ENCODE measurements around the gene KREMEN2. TPM values are rescaled to one million over a fixed set of nuclear protein-coding genes. Genes with fewer than 3 reads are reported as not detected.

The KREMEN2 gene
- total and polyA plus RNA-seq, 2 donors (not counting 3 experiments of a cell fraction or from before 2014, with no cell fraction given): not detected

GRCh38 chr16:2973605-2974318 lies 9.7 kb downstream of the KREMEN2 start:
- Histone ChIP-seq H3K79me2 (ENCODE audit: control insufficient read depth, insufficient read depth, low read length) (peaks cover 12% of the 10 kb centered on the region), H3K9me1 (replicated peaks; ENCODE audit: control insufficient read depth, extremely low read depth, insufficient read depth, low read length) (no peaks in the 10 kb centered on the region), H3K4me2 (ENCODE audit: insufficient read depth, low read length) (no peak overlapping the region), H3K4me1 (ENCODE audit: control insufficient read depth, extremely low read depth, insufficient read depth, low read length) (peaks cover 7% of the 10 kb centered on the region), H3K27ac (ENCODE audit: insufficient read depth, low read depth, low read length) (no peak overlapping the region), H3K9ac (replicated peaks; ENCODE audit: extremely low read depth, insufficient read depth, low read length) (no peak overlapping the region), H3K4me3 (replicated peaks in 1 of 3; ENCODE audit: insufficient read depth in 1 of 3, low read depth in 1 of 3, low read length in 3 of 3) (no peak overlapping the region), H3K27me3 (ENCODE audit: control insufficient read depth in 2 of 2, insufficient read depth in 2 of 2, low read length in 2 of 2) (no peaks in the 10 kb centered on the region), H4K20me1 (replicated peaks; ENCODE audit: control insufficient read depth, extremely low read depth, insufficient read depth, low read length) (no peaks in the 10 kb centered on the region), H3K9me3 (replicated peaks; ENCODE audit: control insufficient read depth, insufficient read depth, low read length) (no peaks in the 10 kb centered on the region), H3K36me3 (ENCODE audit: control insufficient read depth in 2 of 2, extremely low read depth in 1 of 2, insufficient read depth in 2 of 2, low read length in 2 of 2) (peaks cover 0 to 2% of the 10 kb centered on the region in 2 experiments), H2AFZ (ENCODE audit: low read depth, low read length) (no peak overlapping the region)
- no peak for DNase-seq (ENCODE audit: low read depth, low spot score)
- dilution Hi-C loops (cut with MboI; ENCODE audit: extremely low pct_ligation_motif_present, low sequenced_read_pairs): no loop called here
- intact Hi-C loops (cut with micrococcal nuclease): no loop called here
- CTCF ChIA-PET: no interaction called here
- no peak for FAIRE-seq
- POLR2A ChIA-PET: no interaction called here
- BruUV-seq (replicated peaks): no TSS peak
- TF ChIP-seq MYC (IDR thresholded peaks at IDR 0.05; ENCODE audit: low read depth, low read length) (no peak), POLR2AphosphoS5 (IDR thresholded peaks at IDR 0.05; ENCODE audit: insufficient read depth, low read depth, low read length) (no peak), EZH2 (IDR thresholded peaks at IDR 0.05; ENCODE audit: borderline replicate concordance, low read depth, low read length, severe bottlenecking) (no peak), CTCF (IDR thresholded peaks at IDR 0.05; ENCODE audit: extremely low read depth in 1 of 2, insufficient read depth in 1 of 2, low read depth in 1 of 2, low read length in 2 of 2) (no peak), GATA2 (IDR thresholded peaks at IDR 0.05; ENCODE audit: insufficient read depth, insufficient read length, low read depth, low read length) (no peak), FOS (IDR thresholded peaks at IDR 0.05; ENCODE audit: borderline replicate concordance, insufficient read depth, low read length) (no peak), POLR2A (IDR thresholded peaks at IDR 0.05; ENCODE audit: low read depth, low read length) (no peak), JUN (IDR thresholded peaks at IDR 0.05; ENCODE audit: borderline replicate concordance, insufficient read depth, insufficient read length, low read depth) (no peak)
- TF ChIP-seq, protein P1, sequence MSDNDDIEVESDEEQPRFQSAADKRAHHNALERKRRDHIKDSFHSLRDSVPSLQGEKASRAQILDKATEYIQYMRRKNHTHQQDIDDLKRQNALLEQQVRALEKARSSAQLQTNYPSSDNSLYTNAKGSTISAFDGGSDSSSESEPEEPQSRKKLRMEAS (IDR thresholded peaks at IDR 0.05; ENCODE audit: insufficient read depth, insufficient read length): no peak

All from endothelial cell of umbilical vein (primary cell).